ENCODE results near the gene SLC66A2.

SLC66A2 gene

GRCh38 chr18:79935499-79935898 lies 16.0 kb downstream of the SLC66A2 start:
- Histone ChIP-seq H3K36me3 (ENCODE audit: control insufficient read depth, insufficient read depth, low read length) (no peaks in the 10 kb centered on the region), H2AFZ (no peak overlapping the region), H3K9me3 (ENCODE audit: control insufficient read depth, low read length) (peaks cover 5% of the 10 kb centered on the region), H3K27me3 (ENCODE audit: control insufficient read depth, insufficient read depth, low read length) (no peaks in the 10 kb centered on the region), H3K79me2 (peaks cover 50% of the 10 kb centered on the region), H3K4me1 (no peaks in the 10 kb centered on the region), H3K27ac (no peak overlapping the region), H3K4me3 (ENCODE audit: low read depth, low read length) (no peak overlapping the region), H3K9ac (no peak overlapping the region), H3K4me2 (ENCODE audit: low read length) (no peak overlapping the region)
- no peak for TF ChIP-seq CTCF (IDR thresholded peaks at IDR 0.05)

- no peaks in the 10 kb centered on the region for H3K4me1 ChIP-seq
- no peak overlapping the region for H3K9ac ChIP-seq
- no peaks in the 10 kb centered on the region for H3K36me3 ChIP-seq (ENCODE audit: control insufficient read depth, insufficient read depth, low read length)
- H3K9me3 ChIP-seq (ENCODE audit: control insufficient read depth, low read length) = peaks cover 5% of the 10 kb centered on the region
- H3K4me3 ChIP-seq (ENCODE audit: low read depth, low read length) = no peak overlapping the region
- H2AFZ ChIP-seq = no peak overlapping the region
- H3K27ac ChIP-seq = no peak overlapping the region
- TF ChIP-seq CTCF (IDR thresholded peaks at IDR 0.05) = no peak
- H3K79me2 ChIP-seq = peaks cover 47% of the 10 kb centered on the region
- no peaks in the 10 kb centered on the region for H3K27me3 ChIP-seq (ENCODE audit: control insufficient read depth, insufficient read depth, low read length)
- H3K4me2 ChIP-seq (ENCODE audit: low read length) = no peak overlapping the region
Measured at GRCh38 chr18:79935098-79935480, 16.4 kb downstream of the SLC66A2 start.

GRCh38 chr18:79934311-79935097 lies 16.9 kb downstream of the SLC66A2 start:
- Histone ChIP-seq H3K79me2 (peaks cover 41% of the 10 kb centered on the region), H3K27me3 (ENCODE audit: control insufficient read depth, insufficient read depth, low read length) (no peaks in the 10 kb centered on the region), H3K4me3 (ENCODE audit: low read depth, low read length) (no peak overlapping the region), H3K36me3 (ENCODE audit: control insufficient read depth, insufficient read depth, low read length) (no peaks in the 10 kb centered on the region), H3K27ac (no peak overlapping the region), H3K9me3 (ENCODE audit: control insufficient read depth, low read length) (peaks cover 5% of the 10 kb centered on the region), H3K9ac (no peak overlapping the region), H3K4me2 (ENCODE audit: low read length) (no peak overlapping the region), H2AFZ (no peak overlapping the region), H3K4me1 (no peaks in the 10 kb centered on the region)
- TF ChIP-seq CTCF (IDR thresholded peaks at IDR 0.05) = no peak

GRCh38 chr18:79933765-79934164 lies 17.7 kb downstream of the SLC66A2 start:
- Histone ChIP-seq H3K4me3 (ENCODE audit: low read depth, low read length) (no peak overlapping the region), H3K79me2 (peaks cover 43% of the 10 kb centered on the region), H3K9ac (no peak overlapping the region), H3K4me1 (no peaks in the 10 kb centered on the region), H3K9me3 (ENCODE audit: control insufficient read depth, low read length) (peaks cover 5% of the 10 kb centered on the region), H3K27me3 (ENCODE audit: control insufficient read depth, insufficient read depth, low read length) (no peaks in the 10 kb centered on the region), H2AFZ (no peak overlapping the region), H3K36me3 (ENCODE audit: control insufficient read depth, insufficient read depth, low read length) (no peaks in the 10 kb centered on the region), H3K4me2 (ENCODE audit: low read length) (no peak overlapping the region), H3K27ac (no peak overlapping the region)
- no peak for TF ChIP-seq CTCF (IDR thresholded peaks at IDR 0.05)

GRCh38 chr18:79932907-79933306 lies 18.5 kb downstream of the SLC66A2 start:
- H3K27ac ChIP-seq = no peak overlapping the region
- no peak overlapping the region for H3K4me3 ChIP-seq (ENCODE audit: low read depth, low read length)
- no peak overlapping the region for H3K4me2 ChIP-seq (ENCODE audit: low read length)
- H3K36me3 ChIP-seq (ENCODE audit: control insufficient read depth, insufficient read depth, low read length) = no peaks in the 10 kb centered on the region
- peaks cover 5% of the 10 kb centered on the region for H3K9me3 ChIP-seq (ENCODE audit: control insufficient read depth, low read length)
- no peak overlapping the region for H2AFZ ChIP-seq
- no peaks in the 10 kb centered on the region for H3K27me3 ChIP-seq (ENCODE audit: control insufficient read depth, insufficient read depth, low read length)
- no peaks in the 10 kb centered on the region for H3K4me1 ChIP-seq
- no peak for TF ChIP-seq CTCF (IDR thresholded peaks at IDR 0.05)
- no peak overlapping the region for H3K9ac ChIP-seq
- H3K79me2 ChIP-seq = peaks cover 43% of the 10 kb centered on the region

Data from parathyroid adenoma (tissue), 2 donors.